Activated CD4-positive, alpha-beta T cell treated with anti-CD3 and anti-CD28 coated beads, Interleukin-2, amount 50 U/mL, for 4 hours (primary cell): ENCODE measurements around the gene AGPAT1.
"Not testable (repeated sequence)": the region's sequence is repeated elsewhere in the genome, so short reads cannot be mapped to it uniquely, and the experiment has no call there.

Experiments used
- DNase-seq, 2 experiments: peaks; one replicate each; pipeline ENCODE4 v3.0.0-alpha.2; 2020

AGPAT1 gene

DNA sequence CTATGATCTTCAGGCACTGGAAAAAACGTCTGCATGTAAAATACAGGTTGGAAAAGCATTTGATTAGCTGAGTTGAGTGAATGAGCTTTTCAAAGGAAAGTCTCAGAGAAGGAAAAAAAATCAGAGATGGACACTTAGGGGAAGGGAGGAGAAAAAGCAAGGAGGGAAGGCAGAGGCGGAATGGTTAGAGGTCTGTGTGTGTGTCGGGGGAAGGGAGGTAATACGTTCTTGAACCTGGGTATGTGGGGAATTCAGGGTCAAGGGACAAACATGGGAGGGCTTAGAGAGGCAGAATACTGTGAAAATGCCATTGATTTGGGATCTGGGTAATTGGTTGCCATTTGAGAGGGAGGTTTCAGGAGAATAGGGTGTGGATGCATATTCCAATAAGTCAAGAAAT is 29.2 kb downstream of the AGPAT1 start:
- DNase-seq, result no peak

DNA sequence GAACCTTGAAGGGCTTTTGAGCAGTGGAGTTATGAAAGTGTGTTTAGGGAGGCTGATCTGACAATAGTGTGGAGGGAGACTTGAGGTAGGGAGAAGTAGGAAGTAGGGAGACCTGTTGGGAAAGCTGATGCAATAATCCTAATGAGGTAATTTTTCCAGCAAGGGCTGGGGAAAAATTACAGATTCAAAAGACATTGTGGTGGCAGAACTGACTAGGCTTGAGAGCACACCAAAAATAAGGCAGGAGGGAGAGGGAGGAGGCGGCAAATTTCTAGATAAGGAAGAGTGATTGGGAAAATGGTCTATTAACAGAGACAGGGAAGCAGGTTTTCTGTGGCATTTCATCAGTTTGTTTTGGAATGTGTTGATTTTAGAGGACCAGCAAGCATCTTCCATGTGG is 29.6 kb downstream of the AGPAT1 start:
- no peak for DNase-seq

DNA sequence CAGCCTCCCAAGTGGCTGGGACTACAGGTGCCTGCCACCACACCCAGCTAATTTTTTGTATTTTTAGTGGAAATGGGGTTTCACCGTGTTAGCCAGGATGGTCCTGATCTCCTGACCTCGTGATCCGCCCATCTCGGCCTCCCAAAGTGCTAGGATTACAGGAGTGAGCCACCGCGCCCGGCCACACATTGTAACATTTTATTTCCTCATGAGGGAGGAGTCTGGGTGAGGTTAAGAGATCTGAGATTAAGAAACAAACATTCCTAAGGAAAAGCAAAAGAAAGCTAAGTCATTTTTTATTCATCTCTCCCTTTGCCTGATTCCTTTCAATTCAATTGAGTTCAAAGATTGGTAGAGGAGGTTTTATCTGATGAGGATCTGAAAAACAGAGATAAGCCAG is 31.6 kb downstream of the AGPAT1 start:
- DNase-seq, result not testable (repeated sequence)

DNA sequence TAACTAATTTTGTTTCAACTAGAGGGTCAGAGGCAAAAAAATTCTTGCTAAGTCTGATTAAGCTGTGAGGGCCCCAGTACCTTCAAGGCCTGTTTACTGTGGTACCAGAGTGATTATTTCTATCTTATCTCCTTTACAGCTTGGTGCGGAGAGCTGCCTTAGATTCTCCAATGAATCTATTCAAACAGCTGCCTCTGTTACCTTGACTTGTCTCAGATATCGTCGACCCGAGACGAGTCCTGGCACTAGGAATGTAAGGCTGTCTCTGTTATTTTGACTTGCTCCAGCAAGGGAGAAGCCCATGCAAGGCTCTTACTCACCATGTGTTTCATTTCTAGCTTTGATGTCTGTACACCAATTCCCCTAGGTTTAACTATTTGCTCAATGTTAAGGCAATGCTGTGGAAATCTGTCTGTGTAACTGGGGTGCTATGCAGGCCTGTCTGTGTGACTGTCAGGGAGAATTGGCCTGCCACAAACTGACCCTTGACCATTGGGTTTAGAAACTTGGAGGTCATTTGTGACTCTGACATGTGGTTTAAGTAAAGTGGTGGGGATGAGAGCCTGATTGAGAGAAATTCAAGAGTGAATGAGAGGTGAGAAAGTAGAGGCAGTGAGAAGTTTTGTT is 35.4 kb downstream of the AGPAT1 start:
- no peak for DNase-seq

DNA sequence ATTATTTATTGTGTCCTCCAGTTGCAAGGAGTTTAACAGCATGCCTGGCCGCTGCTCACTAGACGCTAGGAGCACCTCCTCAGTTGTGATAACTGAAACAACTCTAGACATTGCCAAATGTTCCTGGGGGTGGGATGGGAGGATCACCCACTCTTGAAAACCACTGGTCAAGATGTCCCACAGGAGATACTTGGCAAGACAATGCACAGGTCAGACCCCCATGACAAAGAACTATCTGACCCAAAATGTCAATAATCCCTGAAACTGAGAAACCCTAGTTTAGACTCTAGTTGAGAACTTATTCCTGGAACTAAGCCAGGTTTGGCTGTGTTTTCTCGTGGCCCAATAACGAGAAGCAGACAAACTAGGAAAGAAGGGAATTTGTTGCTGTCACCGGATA is 36.3 kb downstream of the AGPAT1 start:
- DNase-seq, result no peak

DNA sequence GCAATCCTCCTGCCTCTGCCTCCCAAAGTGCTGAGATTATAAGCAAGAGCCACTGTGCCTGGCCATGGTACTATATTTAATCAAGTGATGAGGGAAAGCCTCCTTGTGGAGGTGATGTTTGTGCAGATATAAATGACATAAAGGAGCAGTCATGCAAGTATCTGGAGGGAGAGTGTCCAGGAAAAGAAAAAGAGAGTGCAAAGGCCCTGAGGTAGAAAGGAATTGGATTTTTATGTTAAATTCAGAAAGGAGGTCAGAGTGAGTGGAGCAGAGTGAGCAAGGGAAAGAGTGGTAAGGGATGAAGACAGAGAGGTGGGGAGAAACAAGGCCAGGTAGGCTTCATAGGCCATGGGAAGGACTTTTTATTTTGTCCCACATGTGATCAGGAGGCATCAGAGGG is 38.4 kb downstream of the AGPAT1 start:
- no peak for DNase-seq

DNA sequence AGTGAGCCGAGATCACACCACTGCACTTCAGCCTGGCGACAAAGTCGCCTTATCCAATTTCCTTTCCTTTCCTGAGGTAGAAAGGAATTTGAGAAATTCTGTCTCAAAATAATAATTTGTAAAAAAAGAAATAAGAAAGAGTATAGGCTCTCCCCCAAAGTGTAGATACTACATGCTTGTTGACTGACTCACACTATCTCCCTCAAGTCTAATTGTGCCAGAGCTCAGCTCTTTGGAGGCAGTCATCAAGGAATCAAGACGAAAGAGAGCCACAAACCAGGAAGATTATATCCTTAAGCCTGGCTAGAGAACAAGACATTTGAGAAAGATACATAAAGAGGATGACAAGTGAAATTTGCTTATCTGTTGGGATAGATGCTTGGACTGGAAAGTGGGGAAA is 42.1 kb downstream of the AGPAT1 start:
- DNase-seq, result no peak

DNA sequence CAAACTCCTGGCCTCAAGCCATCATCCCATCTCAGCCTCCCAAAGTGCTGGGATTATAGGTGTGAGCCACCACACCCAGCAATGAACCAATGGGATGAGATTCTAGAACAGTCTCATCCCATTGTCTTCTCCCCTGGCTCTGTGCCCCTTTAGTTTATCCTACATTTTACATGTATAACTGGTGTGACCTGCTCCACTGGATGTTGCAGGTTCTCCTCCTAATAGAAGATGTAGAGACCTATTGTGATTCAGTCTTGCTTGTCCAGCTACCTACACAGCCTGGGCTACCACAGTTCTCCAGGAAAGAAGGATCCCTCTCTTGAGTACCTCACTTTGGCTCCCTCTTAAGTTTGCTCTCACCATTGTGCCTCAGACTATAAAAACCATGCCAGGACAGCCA is 43.8 kb downstream of the AGPAT1 start:
- DNase-seq, result no peak

DNA sequence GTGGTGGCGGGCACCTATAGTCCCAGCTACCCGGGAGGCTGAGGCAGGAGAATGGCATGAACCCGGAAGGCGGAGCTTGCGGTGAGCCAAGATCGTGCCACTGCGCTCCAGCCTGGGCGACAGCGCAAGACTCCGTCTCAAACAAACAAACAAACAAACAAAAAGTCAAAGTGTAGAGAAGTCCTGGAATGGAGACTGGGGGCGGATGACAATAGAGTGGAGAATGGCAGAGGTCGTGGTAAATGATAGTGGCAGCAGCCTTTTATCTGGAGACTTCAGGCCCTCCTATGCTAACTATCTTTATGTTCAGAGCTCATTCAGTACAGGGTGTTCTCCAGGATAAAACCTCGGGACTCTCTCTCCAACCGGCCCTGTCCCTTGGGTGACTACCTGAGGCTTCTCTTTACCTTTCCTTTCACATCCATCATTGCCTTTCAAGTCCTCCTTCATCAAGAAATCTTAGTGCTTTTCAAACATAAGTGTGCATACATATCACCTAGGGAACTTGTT is 44.4 kb downstream of the AGPAT1 start:
- no peak for DNase-seq

DNA sequence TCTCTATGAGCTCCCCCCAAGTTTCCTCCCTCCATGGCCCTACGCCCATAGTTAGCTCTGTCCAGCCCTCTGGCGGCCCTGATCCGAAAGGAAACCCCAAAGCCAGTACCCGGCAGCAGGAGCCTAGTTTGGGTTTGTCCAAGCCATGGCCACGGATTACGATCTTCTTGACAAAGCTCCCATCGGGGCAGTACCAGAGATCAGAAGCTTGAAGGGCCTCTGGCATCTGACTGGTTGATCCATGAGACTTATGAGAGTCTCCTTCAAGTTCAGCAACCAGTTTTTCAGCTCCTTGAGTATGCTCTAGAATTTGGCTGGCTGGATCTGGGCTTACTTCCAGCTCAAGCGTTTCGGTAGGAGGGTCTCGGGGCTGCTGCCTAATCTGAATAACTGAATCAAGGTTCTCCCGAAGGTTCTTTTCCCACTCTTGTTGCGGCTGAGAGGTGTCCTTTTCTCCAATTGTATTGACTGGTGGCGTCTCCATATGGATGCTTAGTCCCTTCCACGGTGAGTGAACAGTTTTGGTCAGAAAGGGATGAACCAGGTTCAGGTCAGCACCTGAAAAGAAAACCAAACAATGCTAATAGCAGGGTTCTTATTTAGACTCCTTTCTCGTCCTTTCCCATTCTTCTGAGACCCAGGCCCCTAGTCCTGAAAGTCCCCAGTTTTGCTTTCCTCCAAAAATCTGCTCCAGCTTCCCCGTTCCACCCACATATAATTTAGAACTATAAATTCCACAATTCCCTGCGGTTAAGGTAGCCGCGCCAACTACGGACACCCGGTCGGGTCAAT is 46.4 kb downstream of the AGPAT1 start:
- no peak for DNase-seq

DNA sequence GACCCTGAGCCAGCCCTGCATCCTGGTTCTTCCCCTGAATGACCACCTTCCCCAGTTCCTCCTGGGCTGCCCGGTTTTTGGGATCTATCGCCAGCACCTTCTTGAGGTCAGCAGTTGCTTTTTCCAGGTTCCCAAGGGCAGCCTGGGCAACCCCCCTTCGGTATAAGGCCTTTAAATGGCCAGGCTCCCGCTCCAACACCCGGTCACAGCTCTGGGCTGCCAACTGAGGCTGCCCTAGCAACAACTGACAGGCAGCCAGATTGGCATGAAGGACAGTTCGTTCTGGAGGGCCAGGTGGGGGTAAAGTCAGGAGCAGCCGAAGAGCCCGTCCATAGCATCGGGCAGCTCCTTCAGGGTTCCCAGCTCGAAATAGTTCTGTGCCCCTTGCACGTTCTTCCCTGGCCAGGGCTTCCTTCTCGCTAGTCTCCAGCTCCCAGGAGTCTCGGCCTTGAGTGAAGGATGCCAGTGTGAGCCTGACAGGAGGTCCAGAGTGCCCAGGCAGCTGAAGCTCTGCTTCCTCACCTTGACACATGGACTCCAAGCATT is 47.1 kb downstream of the AGPAT1 start:
- DNase-seq, result no peak

DNA sequence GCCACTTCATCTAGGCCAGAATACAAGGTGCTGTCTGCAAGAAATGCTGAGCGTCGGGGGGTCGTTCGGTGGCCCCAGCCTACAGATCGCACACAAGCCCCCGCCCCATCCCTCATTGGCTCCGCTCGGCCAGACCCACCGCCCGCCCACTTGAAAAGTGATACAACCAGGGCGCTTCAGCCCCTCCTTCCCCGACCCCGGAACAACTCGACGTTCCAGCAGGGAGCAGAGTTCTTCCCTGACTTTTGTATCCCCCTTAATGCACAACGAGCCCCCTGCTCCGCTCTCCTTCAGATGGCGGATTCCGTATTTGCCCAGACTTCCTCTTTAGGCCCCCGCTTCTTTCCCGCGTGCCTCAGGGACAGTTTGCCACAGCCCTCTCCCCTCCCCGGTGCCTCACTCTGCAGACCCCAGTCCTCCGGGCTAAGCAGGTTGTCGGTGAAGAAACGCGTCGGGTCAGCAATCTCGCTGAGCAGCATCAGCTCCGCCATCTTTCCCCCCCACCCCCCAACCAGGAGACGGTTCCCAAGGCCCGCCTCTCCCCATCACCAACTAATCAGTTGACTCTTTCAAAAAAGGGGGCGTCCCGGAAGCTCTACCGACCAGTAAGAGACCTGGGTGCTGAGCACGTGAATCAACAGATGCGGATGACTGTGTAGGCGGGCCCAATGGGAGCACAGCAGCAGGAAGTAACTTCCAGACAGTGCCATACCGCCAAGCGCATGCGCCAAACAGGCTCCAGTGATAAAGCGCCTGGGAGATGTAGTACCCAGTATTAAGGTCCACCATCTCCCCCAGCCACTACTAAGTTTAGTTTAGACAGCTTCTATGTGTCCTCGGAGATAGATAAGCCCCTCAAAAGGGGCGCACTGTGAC is 47.9 kb downstream of the AGPAT1 start, which contains the start of gene ATF6B:
Gene ATF6B, minus strand, starts transcription at position 530 of the 876 bp plus-strand sequence. Its CDS starts 39 bp downstream, at position 491.
- peak; percentile 96 to 97 for DNase-seq

DNA sequence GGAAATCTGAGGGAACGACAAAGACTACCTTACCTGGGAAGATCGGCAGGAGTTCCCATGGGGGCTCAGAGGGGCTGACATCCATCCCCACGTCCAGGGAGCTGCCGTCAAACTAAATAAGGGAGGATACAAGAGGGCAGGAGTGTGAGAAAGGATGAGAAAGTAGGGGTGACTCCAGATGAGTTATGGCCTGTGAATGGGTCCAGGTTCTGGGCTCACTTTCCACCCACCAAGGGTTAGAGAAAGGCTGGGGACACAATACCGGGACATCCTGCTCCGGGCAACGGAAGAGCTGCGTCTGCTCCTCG is 48.5 kb downstream of the AGPAT1 start:
- no peak for DNase-seq

DNA sequence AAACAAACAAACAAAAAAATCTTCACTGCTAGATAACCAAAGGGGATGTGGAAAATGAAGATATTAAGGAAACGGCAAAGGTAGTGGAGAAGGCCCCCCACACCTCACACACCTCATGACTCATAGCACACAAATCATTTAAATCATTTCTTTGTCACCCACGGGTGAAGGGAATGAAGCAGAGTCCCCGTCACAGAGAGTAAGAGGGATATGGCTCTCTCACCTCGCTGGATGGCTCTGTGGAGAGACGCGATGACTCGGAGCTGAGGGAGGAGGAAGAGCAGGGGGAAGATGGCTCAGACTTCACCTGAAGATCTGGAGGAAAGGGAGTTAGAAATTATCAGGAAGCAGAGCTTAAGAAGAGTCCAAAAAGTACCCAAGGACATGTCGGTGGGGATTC is 49.0 kb downstream of the AGPAT1 start:
- DNase-seq, result no peak

DNA sequence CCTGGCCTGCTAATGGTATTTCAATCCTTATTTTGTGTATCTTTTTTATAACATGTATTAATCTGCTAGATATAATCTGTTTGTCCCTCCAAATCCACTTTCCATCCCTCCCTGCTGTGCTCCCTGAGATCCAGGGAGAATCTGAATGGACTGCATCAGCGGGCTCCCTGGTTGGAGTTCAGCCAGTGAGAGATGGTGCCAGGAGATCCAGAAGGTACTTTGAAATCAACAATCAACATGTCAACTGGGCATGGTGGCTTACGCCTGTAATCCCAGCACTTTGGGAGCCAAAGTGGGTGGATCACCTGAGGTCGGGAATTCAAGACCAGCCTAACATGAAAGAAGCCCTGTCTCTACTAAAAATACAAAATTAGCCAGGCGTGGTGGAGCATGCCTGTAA is 52.2 kb downstream of the AGPAT1 start:
- no peak for DNase-seq

DNA sequence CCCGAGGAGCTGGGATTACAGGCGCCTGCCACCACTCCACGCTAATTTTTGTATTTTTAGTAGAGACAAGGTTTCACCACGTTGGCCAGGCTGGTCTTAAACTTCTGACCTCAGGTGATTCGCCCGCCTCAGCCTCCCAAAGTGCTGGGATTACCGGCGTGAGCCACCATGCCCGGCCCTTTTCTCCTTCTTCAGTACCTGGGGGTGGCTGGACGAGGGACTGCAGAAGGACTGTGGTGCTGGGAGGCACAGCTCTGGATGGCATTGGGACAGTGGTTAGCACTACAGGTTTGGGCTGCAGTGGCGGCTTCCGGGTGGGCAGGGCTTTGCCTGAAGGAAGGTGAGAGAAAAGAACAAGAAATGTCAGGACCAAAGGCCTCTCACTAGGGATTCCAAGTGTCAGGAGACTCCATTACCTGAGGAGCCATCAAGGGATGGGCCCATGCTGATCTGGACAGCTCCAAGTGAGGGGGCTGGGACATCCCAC is 55.3 kb downstream of the AGPAT1 start:
- no peak for DNase-seq

DNA sequence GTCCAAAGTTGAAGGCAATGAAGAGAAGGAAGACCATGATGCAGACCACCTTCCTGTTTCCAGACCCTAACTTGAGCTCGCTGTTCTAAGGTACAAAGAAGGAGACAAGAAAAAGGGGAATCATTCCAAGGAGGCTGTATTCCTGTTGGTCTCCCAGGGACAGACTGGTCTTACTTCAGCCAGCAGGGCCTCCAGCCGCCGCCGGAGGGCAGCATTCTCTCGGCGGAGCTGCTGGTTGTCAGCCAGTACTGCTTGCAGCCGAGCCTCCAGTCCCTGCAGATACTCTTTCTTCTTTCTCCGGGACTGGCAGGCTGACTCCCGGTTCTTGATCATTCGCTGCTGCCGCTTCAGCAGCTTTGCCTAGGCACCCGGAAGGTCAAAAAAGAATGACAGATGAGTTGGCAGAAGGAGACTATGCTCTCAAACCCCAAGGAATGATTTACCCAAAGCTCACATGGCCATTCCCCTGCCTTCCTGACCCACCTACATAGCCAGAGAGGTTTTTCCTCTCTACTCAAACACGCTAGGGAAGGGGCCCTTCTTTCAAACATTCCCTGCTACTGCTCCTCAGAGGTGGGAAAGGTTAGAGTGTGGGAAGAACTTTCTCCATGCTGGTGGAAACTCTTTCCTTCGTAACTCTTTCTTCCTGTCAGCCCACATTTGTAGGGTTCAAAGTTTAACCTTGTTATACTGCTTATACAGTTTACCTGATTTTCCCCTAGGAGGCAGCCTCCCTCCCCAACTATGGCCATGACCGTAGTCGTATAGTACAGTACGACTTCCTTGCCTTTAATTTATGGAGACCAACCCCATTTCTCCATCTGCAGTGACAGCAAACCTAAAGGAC is 56.9 kb downstream of the AGPAT1 start:
- DNase-seq, result peak; percentile 57
